Mucosa of descending colon (tissue), 3 donors: ENCODE results near the gene TNNC1. TPM values are rescaled to one million over a fixed set of nuclear protein-coding genes. Genes with fewer than 3 reads are reported as not detected.

ENCODE experiments used
- ATAC-seq: fragments of 200-7000 bp; cut with Tn5 transposase; one replicate; pipeline ENCODE4 v1.9.1; 2020; ENCODE audit warnings: mild to moderate bottlenecking, moderate library complexity
- DNase-seq, 3 donors: peaks; one replicate each; pipeline ENCODE4 v3.0.0-alpha.2; 2020
- H3K36me3 ChIP-seq: fragments of 200-600 bp; one replicate; pipeline ENCODE4 v1.8.0; 2021; ENCODE audit warnings: low read depth, mild to moderate bottlenecking
- H3K4me1 ChIP-seq: fragments of 200-600 bp; one replicate; pipeline ENCODE4 v1.8.0; 2021; ENCODE audit warnings: low read depth, mild to moderate bottlenecking
- H3K4me3 ChIP-seq: fragments of 200-600 bp; one replicate; pipeline ENCODE4 v1.8.0; 2021; ENCODE audit warnings: mild to moderate bottlenecking
- H3K9me3 ChIP-seq: fragments of 200-600 bp; one replicate; pipeline ENCODE4 v1.8.0; 2021; ENCODE audit warnings: mild to moderate bottlenecking
- intact Hi-C, 2 donors: fragments of 100-400 bp; cut with DNase I in 1 of 2; cut with micrococcal nuclease in 1 of 2; formaldehyde crosslinking; loops; one replicate each; pipeline versions ENCODE4 v1.11.0 to v1.11.1; 2022; cut with DNase I, micrococcal nuclease
- total RNA-seq, 3 donors: library from RNA; stranded (reverse); fragmentation: NEBNext Ultra II Directional in 2 of 3; extraction: Animal tissue kit (Norgen Biotek cat#: 25700) in 2 of 3; gene quantifications; one replicate each; pipeline versions ENCODE4 v1.2.1 to v1.2.4, GENCODE V29; 2021 to 2023
- TF ChIP-seq, protein P1 (sequence below): fragments of 200-600 bp; IDR thresholded peaks from one replicate; pipeline ENCODE4 v1.8.0; 2022; ENCODE audit warnings: antibody characterized with exemption, mild to moderate bottlenecking
- donor health status: DM: no; HTN: no; CAD: no; lungs with moderate emphysema.
- donor health status: DM: no; HTN: no; CAD: no.
- donor health status: DM: no; HTN: yes; CAD: no.

The TNNC1 gene
- total RNA-seq, 3 donors from 2014 or later: 0.60 to 6.3 (median 2.5) TPM

DNA sequence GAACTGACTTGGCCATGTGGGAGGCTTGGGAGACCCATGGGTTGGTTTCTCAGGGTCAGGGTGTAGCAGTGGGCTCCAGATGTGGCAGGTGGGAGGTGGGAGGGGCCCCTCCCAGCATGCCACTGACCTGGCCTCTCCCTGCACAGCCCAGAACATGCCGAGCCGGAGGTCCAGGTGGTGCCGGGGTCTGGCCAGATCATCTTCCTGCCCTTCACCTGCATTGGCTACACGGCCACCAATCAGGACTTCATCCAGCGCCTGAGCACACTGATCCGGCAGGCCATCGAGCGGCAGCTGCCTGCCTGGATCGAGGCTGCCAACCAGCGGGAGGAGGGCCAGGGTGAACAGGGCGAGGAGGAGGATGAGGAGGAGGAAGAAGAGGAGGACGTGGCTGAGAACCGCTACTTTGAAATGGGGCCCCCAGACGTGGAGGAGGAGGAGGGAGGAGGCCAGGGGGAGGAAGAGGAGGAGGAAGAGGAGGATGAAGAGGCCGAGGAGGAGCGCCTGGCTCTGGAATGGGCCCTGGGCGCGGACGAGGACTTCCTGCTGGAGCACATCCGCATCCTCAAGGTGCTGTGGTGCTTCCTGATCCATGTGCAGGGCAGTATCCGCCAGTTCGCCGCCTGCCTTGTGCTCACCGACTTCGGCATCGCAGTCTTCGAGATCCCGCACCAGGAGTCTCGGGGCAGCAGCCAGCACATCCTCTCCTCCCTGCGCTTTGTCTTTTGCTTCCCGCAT, 33.4 kb upstream of the TNNC1 start:
- no peaks in the 10 kb centered on the region for H3K4me1 ChIP-seq
- no peak for ATAC-seq
- no peaks in the 10 kb centered on the region for H3K9me3 ChIP-seq
- no peak for DNase-seq
- no peak overlapping the region for H3K4me3 ChIP-seq
- intact Hi-C loops: no loop called here
- TF ChIP-seq, protein P1, sequence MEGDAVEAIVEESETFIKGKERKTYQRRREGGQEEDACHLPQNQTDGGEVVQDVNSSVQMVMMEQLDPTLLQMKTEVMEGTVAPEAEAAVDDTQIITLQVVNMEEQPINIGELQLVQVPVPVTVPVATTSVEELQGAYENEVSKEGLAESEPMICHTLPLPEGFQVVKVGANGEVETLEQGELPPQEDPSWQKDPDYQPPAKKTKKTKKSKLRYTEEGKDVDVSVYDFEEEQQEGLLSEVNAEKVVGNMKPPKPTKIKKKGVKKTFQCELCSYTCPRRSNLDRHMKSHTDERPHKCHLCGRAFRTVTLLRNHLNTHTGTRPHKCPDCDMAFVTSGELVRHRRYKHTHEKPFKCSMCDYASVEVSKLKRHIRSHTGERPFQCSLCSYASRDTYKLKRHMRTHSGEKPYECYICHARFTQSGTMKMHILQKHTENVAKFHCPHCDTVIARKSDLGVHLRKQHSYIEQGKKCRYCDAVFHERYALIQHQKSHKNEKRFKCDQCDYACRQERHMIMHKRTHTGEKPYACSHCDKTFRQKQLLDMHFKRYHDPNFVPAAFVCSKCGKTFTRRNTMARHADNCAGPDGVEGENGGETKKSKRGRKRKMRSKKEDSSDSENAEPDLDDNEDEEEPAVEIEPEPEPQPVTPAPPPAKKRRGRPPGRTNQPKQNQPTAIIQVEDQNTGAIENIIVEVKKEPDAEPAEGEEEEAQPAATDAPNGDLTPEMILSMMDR: no peak
- H3K36me3 ChIP-seq: no peaks in the 10 kb centered on the region

DNA sequence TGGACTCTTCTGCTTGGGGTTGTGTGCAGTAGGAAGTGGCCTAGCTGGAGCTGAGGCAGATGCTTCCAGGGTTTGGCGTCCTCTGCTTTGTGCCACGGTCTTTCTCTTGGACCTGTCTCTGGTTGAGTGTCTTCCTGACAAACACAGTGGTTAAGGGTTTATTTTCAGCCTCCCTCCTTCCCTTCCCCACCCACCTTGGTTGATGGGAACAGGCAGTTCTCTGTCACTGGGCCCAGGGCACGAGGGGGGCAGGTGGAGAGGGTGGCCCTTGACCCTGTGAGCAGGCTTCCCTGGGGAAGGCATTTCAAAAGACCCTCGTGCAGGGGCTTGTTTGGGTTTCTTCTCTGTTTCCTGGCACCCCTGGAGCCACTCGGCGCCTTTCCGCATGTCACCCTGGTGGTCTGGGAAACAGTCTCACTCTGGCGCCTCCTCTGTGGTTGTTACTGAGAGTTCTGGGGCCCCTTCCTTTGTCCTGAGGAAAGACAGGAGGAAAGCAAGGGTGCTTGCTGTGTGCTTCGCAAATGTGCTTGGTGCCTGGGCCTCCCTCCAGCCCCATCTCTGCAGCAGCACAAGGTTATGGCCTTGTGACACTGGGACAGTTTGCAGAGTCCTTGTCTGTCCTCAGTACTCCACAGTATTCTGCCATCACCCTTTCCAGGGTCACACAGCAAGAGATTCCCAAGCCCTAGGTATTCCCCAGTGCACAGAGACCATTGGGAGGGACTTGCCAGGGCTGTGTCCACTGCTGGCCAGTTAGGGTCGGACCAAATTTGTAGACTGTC, 31.0 kb upstream of the TNNC1 start:
- Histone ChIP-seq H3K36me3 (peaks cover 8% of the 10 kb centered on the region), H3K9me3 (no peaks in the 10 kb centered on the region), H3K4me1 (no peaks in the 10 kb centered on the region), H3K4me3 (no peak overlapping the region)
- TF ChIP-seq, protein P1: no peak
- intact Hi-C loops: no loop called here
- no peak for DNase-seq
- no peak for ATAC-seq

DNA sequence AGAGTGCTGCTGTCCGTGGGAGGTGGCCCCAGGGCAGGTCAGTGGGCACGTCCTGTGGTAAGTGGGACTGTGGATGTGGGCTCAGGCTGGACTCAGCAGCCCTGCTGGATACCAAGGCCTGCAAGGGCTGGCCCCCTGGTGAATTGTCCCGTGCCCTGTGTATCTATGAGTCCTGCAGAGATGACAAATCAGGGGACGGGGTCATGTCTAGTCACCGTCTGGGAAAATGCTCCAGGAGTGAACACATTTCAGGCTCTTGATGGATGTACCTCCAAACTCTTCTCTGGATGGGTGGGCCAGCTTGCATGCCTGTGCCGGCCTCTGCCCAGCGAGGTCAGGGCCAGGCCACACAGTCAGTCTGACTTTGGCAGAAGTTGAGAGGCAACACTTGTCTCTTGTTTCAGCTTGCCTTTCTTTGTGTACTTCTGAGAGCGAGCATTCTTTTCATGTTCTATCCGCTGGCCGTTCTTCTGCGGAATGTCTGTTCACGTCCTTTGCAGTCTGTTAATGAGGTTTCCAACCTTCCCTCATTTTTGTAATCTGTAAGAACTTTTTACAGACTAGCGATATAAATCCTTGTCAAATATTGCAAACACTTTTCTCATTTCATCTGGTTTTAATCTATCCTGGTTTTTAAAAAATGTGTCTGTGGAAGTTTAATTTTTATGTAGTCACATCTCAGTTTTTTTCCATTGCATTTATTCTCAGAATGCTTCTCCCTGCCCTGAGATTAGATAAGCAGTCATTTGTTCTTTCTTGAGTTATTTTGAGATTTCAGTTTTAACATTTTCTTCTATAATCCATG, 29.9 kb upstream of the TNNC1 start:
- H3K9me3 ChIP-seq: no peaks in the 10 kb centered on the region
- TF ChIP-seq, protein P1: no peak
- no peak for DNase-seq
- H3K4me1 ChIP-seq: no peaks in the 10 kb centered on the region
- ATAC-seq: no peak
- H3K4me3 ChIP-seq: no peak overlapping the region
- peaks cover 8% of the 10 kb centered on the region for H3K36me3 ChIP-seq
- intact Hi-C loops: no loop called here

DNA sequence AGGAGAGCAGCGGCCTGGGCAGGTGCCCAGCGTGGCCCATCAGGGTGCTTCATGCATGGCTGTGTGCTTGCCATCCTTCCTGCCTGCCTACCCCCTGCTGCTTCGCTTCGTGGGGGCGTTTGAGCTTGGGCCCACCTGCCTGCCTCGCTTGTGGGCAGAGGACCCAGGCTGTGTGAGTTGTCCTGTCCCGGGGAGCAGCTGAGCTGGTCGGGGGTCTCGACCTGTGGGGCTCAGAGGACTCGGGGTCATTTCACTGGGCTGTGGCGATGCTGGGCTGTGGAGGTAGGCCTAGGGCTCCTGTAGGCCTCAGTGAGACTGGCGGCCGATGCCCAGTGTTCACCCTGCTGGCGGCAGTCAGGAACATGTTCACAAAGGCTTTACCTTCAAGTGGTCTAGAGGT, 29.2 kb upstream of the TNNC1 start:
- Histone ChIP-seq H3K36me3 (peaks cover 8% of the 10 kb centered on the region), H3K4me1 (no peaks in the 10 kb centered on the region), H3K4me3 (no peak overlapping the region), H3K9me3 (no peaks in the 10 kb centered on the region)
- intact Hi-C loops: no loop called here
- TF ChIP-seq, protein P1: no peak
- DNase-seq (no peak), ATAC-seq (no peak)

DNA sequence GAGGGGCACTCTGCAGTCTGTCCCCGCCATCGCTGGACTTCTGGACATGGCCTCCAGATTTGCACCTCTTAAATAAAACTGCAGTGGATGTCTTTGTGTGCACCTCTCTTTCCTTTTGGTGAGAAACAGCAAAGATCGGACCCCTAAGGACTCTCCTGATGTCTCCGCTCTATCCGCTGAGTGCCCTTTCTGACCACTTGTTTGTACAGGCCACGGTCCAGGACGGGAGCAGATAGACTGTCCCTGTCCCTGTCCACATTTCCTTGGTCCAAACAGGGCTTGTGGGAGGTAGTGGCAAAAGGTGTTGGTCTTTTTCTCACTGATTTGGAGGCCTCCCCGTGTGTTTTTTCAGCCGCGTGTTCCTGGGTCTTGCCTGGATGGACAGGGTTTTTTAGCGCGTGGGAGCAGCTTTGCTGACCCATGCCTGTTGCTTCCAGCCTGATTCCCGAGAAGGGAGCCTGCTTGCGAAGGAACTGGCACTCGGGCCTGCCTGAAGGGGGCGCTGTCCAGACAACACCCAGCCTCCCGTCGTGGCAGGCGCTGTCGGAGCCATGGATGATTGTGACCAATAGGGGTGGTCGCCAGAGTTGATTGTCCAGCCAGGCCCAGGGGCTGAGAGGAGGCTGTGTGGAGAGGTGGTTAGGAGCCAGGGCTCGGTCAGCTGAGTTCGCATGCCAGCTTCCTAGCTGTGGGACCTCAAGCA, 28.1 kb upstream of the TNNC1 start:
- Histone ChIP-seq H3K36me3 (peaks cover 8% of the 10 kb centered on the region), H3K4me3 (no peak overlapping the region), H3K9me3 (no peaks in the 10 kb centered on the region), H3K4me1 (no peaks in the 10 kb centered on the region)
- ATAC-seq: no peak
- intact Hi-C loops: no loop called here
- TF ChIP-seq, protein P1: no peak
- DNase-seq: no peak
